Activated T-helper 1 cell treated with anti-CD3 and anti-CD28 coated beads, Interleukin-12 subunit alpha, Interleukin-12 subunit beta, Interleukin-2, Interleukin-4 antibody, amounts not matched to agents 30 ng/mL and 10 ng/mL and 1 ng/mL, durations not matched to agents 14 hours and 24 hours and 36 hours (primary cell): Measurements from ENCODE around the gene CCL3. TPM values are rescaled to one million over a fixed set of nuclear protein-coding genes. Genes with fewer than 3 reads are reported as not detected.
"Not testable (repeated sequence)": the region's sequence is repeated elsewhere in the genome, so short reads cannot be mapped to it uniquely, and the experiment has no call there.

ENCODE experiments used
- DNase-seq: peaks from one replicate; pipeline ENCODE4 v3.0.0; 2021; ENCODE audit warnings: low spot score
- H3K27ac Mint-ChIP-seq: one replicate; pipeline ENCODE4 v1.8.0; 2021; ENCODE audit warnings: mild to moderate bottlenecking, mixed read lengths
- H3K27me3 Mint-ChIP-seq: one replicate; pipeline ENCODE4 v1.8.0; 2022; ENCODE audit warnings: mild to moderate bottlenecking, moderate library complexity, mixed read lengths; ENCODE audit not compliant: insufficient read depth
- H3K36me3 Mint-ChIP-seq: one replicate; pipeline ENCODE4 v1.8.0; 2021; ENCODE audit warnings: low read depth, mixed read lengths
- H3K4me1 Mint-ChIP-seq: one replicate; pipeline ENCODE4 v1.8.0; 2021; ENCODE audit warnings: low read depth, mixed read lengths
- H3K4me3 Mint-ChIP-seq: one replicate; pipeline ENCODE4 v1.8.0; 2021; ENCODE audit warnings: mild to moderate bottlenecking, moderate library complexity, mixed read lengths
- H3K9me3 Mint-ChIP-seq: one replicate; pipeline ENCODE4 v1.8.0; 2021; ENCODE audit warnings: mixed read lengths
- intact Hi-C: fragments of 100-400 bp; cut with micrococcal nuclease; formaldehyde crosslinking; loops from one replicate; pipeline ENCODE4 v1.15.1; 2024
- total RNA-seq: library from RNA; stranded (reverse); gene quantifications from 2 replicates; pipeline ENCODE4 v1.2.3, GENCODE V29; 2022

CCL3 gene
- total RNA-seq, 1 donor from 2014 or later: 1,244 TPM

DNA sequence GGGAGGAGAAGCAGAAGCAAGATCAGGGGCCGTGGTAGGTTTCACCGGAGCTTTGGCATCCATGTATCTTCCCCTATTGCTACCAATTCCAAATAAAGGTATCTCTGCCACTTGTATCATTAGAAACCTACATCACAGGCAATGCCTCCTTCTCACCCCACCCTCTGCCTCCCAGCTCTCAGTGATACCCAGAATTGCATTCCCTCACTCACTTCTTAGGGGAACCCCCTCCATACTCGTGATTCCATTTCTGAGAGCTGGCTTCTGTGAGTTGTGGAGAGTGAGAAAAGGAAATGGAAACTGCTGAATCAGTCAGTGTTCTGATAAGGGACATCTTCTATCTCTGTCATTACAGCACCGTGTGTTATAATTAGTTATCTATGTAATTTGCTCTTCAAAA is 2.3 kb upstream of the CCL3 start:
- DNase-seq: peak; percentile 26
- Mint-ChIP-seq H3K36me3 (peaks cover 4% of the 10 kb centered on the region), H3K27me3 (peaks cover 9% of the 10 kb centered on the region), H3K4me3 (no peak overlapping the region), H3K9me3 (no peaks in the 10 kb centered on the region), H3K4me1 (peaks cover 52% of the 10 kb centered on the region), H3K27ac (peak overlapping the region; percentile 72)
- intact Hi-C loops: loop anchor here (5.0 kb wide), 2 partner anchors 195 to 210 kb away; partner anchors contain the start of gene CCL5

DNA sequence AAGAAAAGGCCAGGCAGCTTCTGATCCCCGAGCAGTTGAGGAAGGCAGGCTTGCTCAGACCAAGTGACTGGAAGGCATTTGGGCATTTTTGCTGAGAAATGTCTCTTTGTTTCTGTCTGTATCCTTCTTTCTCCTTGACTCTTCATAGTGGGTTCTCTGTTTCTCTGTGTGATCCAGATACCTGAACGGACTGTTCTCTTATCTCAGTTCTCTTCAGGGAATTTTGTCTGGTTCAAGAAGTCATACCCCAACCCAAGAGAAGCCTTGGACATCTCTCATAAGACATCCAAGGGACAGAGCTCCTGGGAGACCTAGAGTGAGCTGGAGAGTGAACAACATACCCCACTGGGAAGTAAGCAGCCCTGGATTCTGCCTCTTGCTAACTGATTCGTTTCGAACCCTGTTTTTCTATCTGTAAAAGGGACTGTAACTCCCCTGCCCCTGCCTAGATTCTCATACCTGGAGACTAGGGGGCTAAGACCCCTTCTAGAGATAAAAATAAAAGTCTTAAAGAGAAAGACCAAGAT is 541 bp downstream of the CCL3 start:
- Mint-ChIP-seq H3K27me3 (peaks cover 10% of the 10 kb centered on the region), H3K4me1 (peaks cover 65% of the 10 kb centered on the region), H3K27ac (peak overlapping the region; percentile 91), H3K9me3 (no peaks in the 10 kb centered on the region), H3K4me3 (peak overlapping the region; percentile 68), H3K36me3 (peaks cover 4% of the 10 kb centered on the region)
- intact Hi-C loops: loop anchor here (10.0 kb wide), 1 partner anchor 65 kb away; no protein-coding TSS in a partner anchor
- no peak for DNase-seq

DNA sequence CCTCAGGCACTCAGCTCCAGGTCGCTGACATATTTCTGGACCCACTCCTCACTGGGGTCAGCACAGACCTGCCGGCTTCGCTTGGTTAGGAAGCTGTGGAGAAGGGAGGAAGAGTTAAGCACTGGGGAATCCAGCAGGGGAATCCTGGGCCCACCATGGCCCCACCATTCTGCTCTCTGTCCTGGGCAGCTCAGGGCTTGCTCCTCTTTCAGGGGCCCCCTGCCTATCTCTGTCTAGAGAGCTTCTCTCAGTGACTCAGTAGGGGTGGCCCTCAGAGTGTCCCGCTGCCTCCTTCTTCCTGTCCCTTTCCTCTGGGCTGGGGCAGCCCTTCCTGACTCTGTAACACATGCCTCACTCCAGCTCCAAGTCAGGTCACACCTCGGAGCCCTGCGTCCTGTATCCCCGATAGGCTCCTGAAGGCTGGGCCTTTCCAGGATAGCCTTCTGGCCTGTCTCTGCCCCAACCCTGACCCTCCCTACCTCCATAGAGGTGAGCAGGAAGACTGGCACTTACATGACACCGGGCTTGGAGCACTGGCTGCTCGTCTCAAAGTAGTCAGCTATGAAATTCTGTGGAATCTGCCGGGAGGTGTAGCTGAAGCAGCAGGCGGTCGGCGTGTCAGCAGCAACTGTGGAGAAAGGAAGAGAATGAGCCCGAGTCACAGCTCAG is 1.1 kb downstream of the CCL3 start:
- Mint-ChIP-seq H3K4me3 (peak overlapping the region; percentile 68), H3K27ac (peak overlapping the region; percentile 91), H3K27me3 (peaks cover 8% of the 10 kb centered on the region), H3K36me3 (peaks cover 4% of the 10 kb centered on the region), H3K9me3 (no peaks in the 10 kb centered on the region), H3K4me1 (peaks cover 68% of the 10 kb centered on the region)
- no peak for DNase-seq
- intact Hi-C loops: loop anchor here (10.0 kb wide), 1 partner anchor 64 kb away; no protein-coding TSS in a partner anchor

DNA sequence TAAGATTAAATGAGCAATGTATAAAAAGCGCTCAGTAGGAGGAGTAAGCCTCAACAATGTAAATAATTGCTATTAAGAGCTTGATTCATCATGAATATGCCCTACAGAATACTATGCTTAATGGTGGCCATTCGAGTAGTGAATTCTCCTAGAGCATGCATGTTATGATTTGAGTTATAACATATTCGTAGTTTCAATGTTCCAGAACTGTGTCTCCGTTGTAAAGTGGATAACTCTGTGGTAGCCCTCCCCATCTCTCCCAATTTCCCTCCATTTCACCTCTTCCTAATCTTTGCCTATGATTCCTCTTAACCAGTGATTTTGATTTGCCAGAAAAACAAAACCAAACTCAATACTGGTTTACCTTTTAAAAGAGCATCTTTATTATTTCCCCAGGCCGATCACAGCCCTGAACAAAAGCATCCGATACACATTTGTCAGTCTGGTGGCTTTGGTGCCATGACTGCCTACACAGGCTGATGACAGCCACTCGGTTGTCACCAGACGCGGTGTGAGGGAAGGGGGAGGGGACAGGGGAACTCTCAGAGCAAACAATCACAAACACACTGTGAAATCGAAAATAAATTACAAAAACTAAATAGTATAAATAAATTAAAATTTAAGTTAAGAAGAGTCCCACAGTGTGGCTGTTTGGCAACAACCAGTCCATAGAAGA is 1.9 kb downstream of the CCL3 start:
- peak overlapping the region; percentile 68 for H3K4me3 Mint-ChIP-seq

DNA sequence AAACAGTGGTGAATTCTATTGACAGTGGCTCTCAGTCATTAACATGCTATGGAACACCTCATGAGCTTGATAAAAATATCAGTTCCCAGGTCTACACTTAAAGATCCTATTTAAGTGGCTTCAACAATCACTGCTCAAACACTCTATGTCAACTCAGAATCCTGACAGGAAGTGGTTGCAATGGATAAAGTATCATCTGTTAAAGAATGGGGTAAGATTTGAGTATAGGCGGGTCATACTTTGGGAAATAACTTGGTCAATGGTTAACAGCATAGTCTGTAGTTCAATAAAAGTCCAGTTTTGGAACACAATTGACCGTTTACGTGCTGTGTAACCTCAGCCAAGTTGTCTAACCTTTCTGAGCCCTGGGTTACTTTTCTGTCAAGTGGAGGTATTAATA is 2.5 kb downstream of the CCL3 start:
- H3K4me1 Mint-ChIP-seq: peaks cover 73% of the 10 kb centered on the region
- intact Hi-C loops: loop anchor here (10.0 kb wide), 1 partner anchor 63 kb away; no protein-coding TSS in a partner anchor
- H3K27ac Mint-ChIP-seq, H3K4me3 Mint-ChIP-seq, H3K36me3 Mint-ChIP-seq, DNase-seq, H3K9me3 Mint-ChIP-seq, H3K27me3 Mint-ChIP-seq: not testable (repeated sequence)

More for the DNA sequence above, 1.9 kb downstream of the CCL3 start:
- not testable (repeated sequence) for H3K27me3 Mint-ChIP-seq, DNase-seq, H3K9me3 Mint-ChIP-seq, H3K36me3 Mint-ChIP-seq
- H3K4me1 Mint-ChIP-seq: peaks cover 71% of the 10 kb centered on the region
- H3K27ac Mint-ChIP-seq: peak overlapping the region; percentile 41
- intact Hi-C loops: loop anchor here (10.0 kb wide), 1 partner anchor 63 kb away; no protein-coding TSS in a partner anchor

DNA sequence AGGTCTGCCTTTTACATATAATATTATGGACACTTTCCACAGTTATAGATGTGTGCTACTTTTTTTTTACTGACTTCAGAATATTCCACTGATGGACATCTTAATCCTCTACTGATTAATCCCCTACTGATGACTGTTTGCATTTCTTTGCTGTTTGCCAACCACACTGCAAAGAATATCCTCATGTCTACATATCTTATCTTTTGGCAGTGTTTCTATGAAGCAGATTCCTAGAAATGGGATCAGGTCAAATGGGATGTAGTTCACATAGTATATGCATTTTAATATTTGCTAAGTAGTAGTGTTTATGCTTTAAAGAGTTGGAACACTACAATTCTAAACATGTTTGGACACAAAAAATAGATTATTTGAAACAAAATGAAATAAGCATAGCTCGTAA is 3.2 kb downstream of the CCL3 start:
- Mint-ChIP-seq H3K27ac (no peak overlapping the region), H3K27me3 (peaks cover 8% of the 10 kb centered on the region), H3K4me3 (no peak overlapping the region), H3K4me1 (peaks cover 73% of the 10 kb centered on the region), H3K9me3 (no peaks in the 10 kb centered on the region), H3K36me3 (peaks cover 4% of the 10 kb centered on the region)
- intact Hi-C loops: loop anchor here (10.0 kb wide), 1 partner anchor 62 kb away; no protein-coding TSS in a partner anchor
- DNase-seq: no peak

DNA sequence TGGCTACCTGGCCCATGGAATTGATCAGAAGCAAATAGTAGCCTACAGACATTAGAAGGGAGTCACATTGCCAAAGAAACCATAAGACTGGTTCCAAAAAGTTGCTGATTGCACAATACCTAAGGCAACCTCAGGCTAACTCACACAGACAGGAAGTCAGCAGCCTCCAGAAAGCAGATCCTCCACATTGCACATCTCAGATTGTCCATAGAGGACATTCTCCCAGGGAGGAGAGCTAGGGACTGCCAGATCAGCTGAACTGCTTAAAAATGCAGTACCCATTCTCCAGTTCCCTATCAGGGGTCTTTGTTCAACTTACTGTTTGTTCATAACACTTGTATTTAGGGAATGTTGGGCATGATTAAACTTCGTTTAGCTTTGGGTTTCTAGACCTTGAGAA is 4.2 kb downstream of the CCL3 start:
- H3K4me3 Mint-ChIP-seq: peak overlapping the region; percentile 19
- peaks cover 9% of the 10 kb centered on the region for H3K27me3 Mint-ChIP-seq
- peaks cover 71% of the 10 kb centered on the region for H3K4me1 Mint-ChIP-seq
- H3K9me3 Mint-ChIP-seq: no peaks in the 10 kb centered on the region
- DNase-seq: no peak
- peak overlapping the region; percentile 71 for H3K27ac Mint-ChIP-seq
- H3K36me3 Mint-ChIP-seq: peaks cover 4% of the 10 kb centered on the region
- intact Hi-C loops: loop anchor here (10.0 kb wide), 1 partner anchor 61 kb away; no protein-coding TSS in a partner anchor

DNA sequence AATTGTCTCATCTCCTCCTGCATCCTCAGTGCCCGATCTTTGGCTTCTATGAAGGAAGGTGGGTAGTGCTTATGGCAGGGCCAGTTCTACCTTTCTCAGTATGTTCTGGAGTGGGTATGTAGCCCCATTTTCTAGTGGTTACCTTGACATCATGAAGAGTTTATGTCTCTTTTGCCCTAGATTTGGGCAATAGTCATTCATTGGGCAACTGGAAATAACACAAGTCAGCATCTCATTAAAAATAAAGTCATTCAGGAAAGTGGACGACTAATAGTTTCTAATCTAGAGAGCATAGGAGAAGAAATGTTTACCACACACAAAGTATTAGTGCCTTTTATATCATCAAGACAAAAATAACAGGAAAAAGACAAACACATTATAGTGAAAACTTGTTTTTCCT is 6.3 kb downstream of the CCL3 start:
- Mint-ChIP-seq H3K4me1 (peaks cover 52% of the 10 kb centered on the region), H3K27ac (peak overlapping the region; percentile 9), H3K27me3 (peaks cover 10% of the 10 kb centered on the region)
- DNase-seq, H3K36me3 Mint-ChIP-seq, H3K9me3 Mint-ChIP-seq, H3K4me3 Mint-ChIP-seq: not testable (repeated sequence)
- intact Hi-C loops: loop anchor here (10.0 kb wide), 1 partner anchor 59 kb away; no protein-coding TSS in a partner anchor

DNA sequence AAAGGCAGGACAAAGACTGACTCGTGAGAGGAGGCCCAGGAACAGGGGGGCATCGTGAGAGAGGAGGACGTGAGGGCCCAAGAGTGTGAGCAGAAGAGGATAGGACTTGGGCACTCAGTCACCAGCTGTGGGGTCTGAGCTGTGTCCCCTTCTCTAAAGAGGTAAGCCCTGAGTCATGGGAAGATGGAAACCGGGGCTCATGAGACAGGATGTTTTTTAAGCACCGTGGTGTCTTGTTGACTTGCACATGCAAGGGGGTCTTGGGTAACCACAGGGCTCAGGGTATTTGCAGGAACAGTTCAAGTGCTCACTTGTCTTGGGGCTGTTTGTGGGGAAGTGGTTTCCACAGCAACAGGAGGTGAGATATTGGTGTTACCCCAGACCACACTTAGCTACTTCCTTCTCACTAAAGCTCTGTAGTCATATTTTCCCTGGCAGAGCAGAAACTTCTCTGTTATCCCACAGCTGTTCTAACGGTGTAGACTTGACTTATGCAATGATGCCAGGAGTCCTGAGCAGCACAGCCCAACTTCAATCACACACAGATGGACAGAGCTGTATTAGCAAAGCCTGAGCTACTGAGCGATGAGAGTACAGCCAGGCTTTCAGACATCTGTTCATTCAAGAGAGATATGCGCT is 7.3 kb downstream of the CCL3 start:
- Mint-ChIP-seq H3K27ac (peak overlapping the region; percentile 92), H3K27me3 (peaks cover 10% of the 10 kb centered on the region), H3K4me3 (peak overlapping the region; percentile 39), H3K4me1 (peaks cover 46% of the 10 kb centered on the region)
- not testable (repeated sequence) for H3K36me3 Mint-ChIP-seq, H3K9me3 Mint-ChIP-seq
- DNase-seq: peak; percentile 63
- intact Hi-C loops: loop anchor here (1.0 to 10.0 kb wide), 4 partner anchors 8 to 58 kb away; partner anchors contain the start of gene CCL3

DNA sequence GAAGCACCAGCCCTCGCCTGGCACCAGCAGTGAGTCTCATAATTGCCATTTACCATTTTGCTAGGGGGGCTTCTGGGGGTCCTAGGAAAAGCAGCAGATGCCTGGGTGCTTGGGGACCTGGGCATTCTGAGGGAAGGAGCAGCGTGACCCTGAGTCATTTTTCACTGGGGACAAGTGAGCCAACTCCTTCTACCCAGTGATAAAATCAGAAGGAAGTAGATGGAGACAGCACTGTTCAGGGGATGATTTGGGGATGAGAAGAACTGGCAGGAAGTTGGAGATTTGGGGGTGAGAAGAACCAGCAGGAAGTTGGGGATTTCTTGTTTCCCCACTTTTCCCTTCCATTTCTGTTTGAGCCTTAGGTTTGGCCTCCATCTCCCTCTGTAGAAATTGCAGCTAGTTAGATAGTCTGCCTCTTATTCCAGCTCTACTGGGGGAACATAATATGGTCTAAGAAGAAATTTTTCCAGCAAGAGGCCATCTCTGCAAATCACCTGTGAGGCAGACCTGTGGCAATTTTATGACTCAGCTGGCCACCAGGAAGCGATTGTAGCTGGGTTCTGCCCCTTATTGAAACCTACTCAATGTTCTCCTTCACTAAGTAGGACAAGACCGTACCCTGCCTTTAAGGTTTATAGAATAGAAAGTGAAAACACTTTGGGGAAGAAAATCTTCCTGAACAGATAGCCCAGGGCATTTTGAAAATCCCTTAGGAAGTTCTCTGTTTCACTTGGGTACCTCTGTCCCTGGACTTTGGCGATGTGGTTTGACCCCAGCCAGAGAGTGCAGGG is 8.1 kb downstream of the CCL3 start:
- H3K36me3 Mint-ChIP-seq, H3K9me3 Mint-ChIP-seq, DNase-seq: not testable (repeated sequence)
- Mint-ChIP-seq H3K27me3 (peaks cover 10% of the 10 kb centered on the region), H3K4me3 (peak overlapping the region; percentile 39), H3K4me1 (peaks cover 46% of the 10 kb centered on the region), H3K27ac (peak overlapping the region; percentile 92)
- intact Hi-C loops: loop anchor here (1.0 to 10.0 kb wide), 4 partner anchors 8 to 57 kb away; partner anchors contain the start of gene CCL3

DNA sequence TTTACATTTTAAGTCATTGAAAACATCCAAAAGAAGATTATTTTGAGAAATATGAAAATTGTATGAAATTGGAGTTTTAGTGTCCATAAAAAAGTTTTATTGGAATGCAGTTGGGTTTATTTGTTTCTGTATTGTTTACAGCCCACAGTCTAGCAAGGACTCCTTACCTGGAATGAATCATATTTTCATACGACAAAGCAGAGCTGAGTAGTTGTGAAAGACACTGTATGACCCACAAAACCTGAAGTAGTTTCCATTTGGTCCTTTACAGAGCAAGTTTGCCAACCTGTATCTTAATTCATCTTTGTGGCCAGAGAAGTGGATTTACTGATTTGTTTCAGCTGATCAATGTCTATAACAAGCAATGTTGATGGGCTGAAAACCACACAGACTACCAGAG is 15.6 kb downstream of the CCL3 start:
- H3K27ac Mint-ChIP-seq: peak overlapping the region; percentile 71
- intact Hi-C loops: loop anchor here (1.0 to 5.0 kb wide), 6 partner anchors 8 to 227 kb away; partner anchors contain the start of gene CCL3
- no peak overlapping the region for H3K4me3 Mint-ChIP-seq
- peaks cover 23% of the 10 kb centered on the region for H3K4me1 Mint-ChIP-seq
- peaks cover 7% of the 10 kb centered on the region for H3K27me3 Mint-ChIP-seq
- no peak for DNase-seq
- H3K36me3 Mint-ChIP-seq: peaks cover 2% of the 10 kb centered on the region
- no peaks in the 10 kb centered on the region for H3K9me3 Mint-ChIP-seq
